Measurements from ENCODE around the gene PLEK. TPM values are rescaled to one million over a fixed set of nuclear protein-coding genes. Genes with fewer than 3 reads are reported as not detected.

PLEK gene
- total RNA-seq, 4 donors from 2014 or later: 0.34 to 8.2 (median 3.4) TPM

- intact Hi-C loops (cut with DNase I): no loop called here
- no peak for DNase-seq
- WGBS, 2 donors: 55 to 73% methylated on average over 5 to 6 of the region's 8 CpGs
- TF ChIP-seq CTCF (IDR thresholded peaks at IDR 0.05) (no peak), POLR2A (IDR thresholded peaks at IDR 0.05) (no peak)
- Histone ChIP-seq H3K4me1 (peaks cover 0 to 69% (median 30%) of the 10 kb centered on the region in 3 donors), H3K27ac (no peak overlapping the region), H3K4me3 (no peak overlapping the region), H3K36me3 (no peaks in the 10 kb centered on the region), H3K27me3 (no peaks in the 10 kb centered on the region), H3K9me3 (no peaks in the 10 kb centered on the region)
Measured at GRCh38 chr2:68431316-68431972, 66.4 kb downstream of the PLEK start.

- 33 to 82% methylated on average over 2 to 3 of the region's 14 CpGs for whole genome bisulfite sequencing, 2 donors
- no peaks in the 10 kb centered on the region for H3K36me3 ChIP-seq
- TF ChIP-seq POLR2A (IDR thresholded peaks at IDR 0.05) (no peak), CTCF (IDR thresholded peaks at IDR 0.05) (peak in 1 of 6 experiments; percentile 6)
- no peaks in the 10 kb centered on the region for H3K27me3 ChIP-seq
- intact Hi-C loops (cut with DNase I): no loop called here
- no peak overlapping the region for H3K27ac ChIP-seq
- H3K4me3 ChIP-seq: no peak overlapping the region
- DNase-seq: no peak
- H3K4me1 ChIP-seq: peaks cover 0 to 67% (median 22%) of the 10 kb centered on the region in 3 donors
- H3K9me3 ChIP-seq: no peaks in the 10 kb centered on the region
Measured at GRCh38 chr2:68432696-68433658, 67.9 kb downstream of the PLEK start.

GRCh38 chr2:68434981-68435380 lies 69.9 kb downstream of the PLEK start:
- no peaks in the 10 kb centered on the region for H3K9me3 ChIP-seq
- TF ChIP-seq CTCF (IDR thresholded peaks at IDR 0.05) (no peak), POLR2A (IDR thresholded peaks at IDR 0.05) (no peak)
- DNase-seq: no peak
- H3K36me3 ChIP-seq: no peaks in the 10 kb centered on the region
- no peak overlapping the region for H3K4me3 ChIP-seq
- H3K4me1 ChIP-seq: peaks cover 0 to 66% (median 18%) of the 10 kb centered on the region in 3 donors
- H3K27ac ChIP-seq: peak overlapping the region in 1 of 4 donors; percentile 15
- intact Hi-C loops (cut with DNase I): no loop called here
- H3K27me3 ChIP-seq: no peaks in the 10 kb centered on the region

- H3K4me1 ChIP-seq: peaks cover 0 to 69% (median 18%) of the 10 kb centered on the region in 3 donors
- intact Hi-C loops (cut with DNase I): no loop called here
- H3K27ac ChIP-seq: peak overlapping the region in 3 of 4 donors; percentile 59 to 73 (median 71)
- no peak overlapping the region for H3K4me3 ChIP-seq
- no peaks in the 10 kb centered on the region for H3K27me3 ChIP-seq
- no peak for DNase-seq
- H3K36me3 ChIP-seq: no peaks in the 10 kb centered on the region
- no peaks in the 10 kb centered on the region for H3K9me3 ChIP-seq
- TF ChIP-seq CTCF (IDR thresholded peaks at IDR 0.05) (no peak), POLR2A (IDR thresholded peaks at IDR 0.05) (no peak)
Measured at GRCh38 chr2:68435615-68436014, 70.5 kb downstream of the PLEK start.

- Histone ChIP-seq H3K27me3 (no peaks in the 10 kb centered on the region), H3K27ac (peak overlapping the region in 3 of 4 donors; percentile 59 to 73 (median 71)), H3K4me3 (no peak overlapping the region), H3K9me3 (no peaks in the 10 kb centered on the region), H3K4me1 (peaks cover 4 to 74% (median 20%) of the 10 kb centered on the region in 3 donors), H3K36me3 (no peaks in the 10 kb centered on the region)
- TF ChIP-seq POLR2A (IDR thresholded peaks at IDR 0.05) (no peak), CTCF (IDR thresholded peaks at IDR 0.05) (no peak)
- 48 to 64% methylated on average over 4 of the region's 4 CpGs for WGBS, 2 donors
- no peak for DNase-seq
- intact Hi-C loops (cut with DNase I): no loop called here
Measured at GRCh38 chr2:68436270-68436669, 71.2 kb downstream of the PLEK start.
